HG03457 (cell line): ENCODE results near the gene ITGA1.
"Not testable (repeated sequence)": the region's sequence is repeated elsewhere in the genome, so short reads cannot be mapped to it uniquely, and the experiment has no call there.

Experiments used
- ATAC-seq: cut with Tn5 transposase; IDR thresholded peaks from one replicate; pipeline ENCODE4 v1.9.1; 2021; ENCODE audit warnings: moderate number of reproducible peaks; ENCODE audit not compliant: unreplicated experiment

ITGA1 gene

GRCh38 chr5:52799983-52800393 is 12.3 kb downstream of the ITGA1 start:
- peak; percentile 81 for ATAC-seq

- ATAC-seq = peak; percentile 30
These were observed 12.9 kb downstream of the ITGA1 start for GRCh38 chr5:52800394-52801213.

- no peak for ATAC-seq
These were observed 13.6 kb downstream of the ITGA1 start for GRCh38 chr5:52801329-52801728.

DNA sequence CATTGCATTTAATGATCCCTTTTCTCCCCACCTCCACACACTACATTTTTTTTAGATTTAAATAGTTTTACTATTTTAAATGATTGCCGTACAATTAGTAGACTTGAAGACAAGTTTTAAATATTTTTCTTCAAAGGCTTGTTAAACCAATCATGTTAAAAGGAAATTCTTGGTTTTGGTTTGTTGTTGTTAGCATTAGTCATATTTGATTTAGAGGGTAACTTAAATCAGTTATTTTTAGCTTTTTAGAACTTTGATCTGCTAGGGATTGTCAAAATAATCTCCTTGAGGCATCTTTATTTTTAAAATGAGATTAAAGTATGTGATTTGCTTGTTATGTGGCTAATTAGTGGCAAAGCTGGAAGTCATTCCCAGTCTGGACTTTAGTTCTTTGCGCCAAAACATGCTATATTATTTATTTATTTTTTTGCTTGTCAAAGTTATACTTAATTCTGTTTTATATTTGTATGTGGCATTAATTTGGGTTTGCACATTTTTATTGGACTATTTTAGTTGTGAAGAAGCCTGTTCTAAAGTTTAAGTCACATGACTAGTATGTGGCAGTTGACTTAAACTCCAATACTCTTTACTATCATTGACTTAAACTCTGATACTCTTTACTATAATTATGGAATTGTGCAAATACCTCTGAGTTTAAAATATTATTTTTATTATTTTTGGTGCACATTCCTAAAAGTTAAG is 14.7 kb downstream of the ITGA1 start:
- no peak for ATAC-seq

- ATAC-seq = no peak
These were observed 15.2 kb downstream of the ITGA1 start for GRCh38 chr5:52802974-52803336.

DNA sequence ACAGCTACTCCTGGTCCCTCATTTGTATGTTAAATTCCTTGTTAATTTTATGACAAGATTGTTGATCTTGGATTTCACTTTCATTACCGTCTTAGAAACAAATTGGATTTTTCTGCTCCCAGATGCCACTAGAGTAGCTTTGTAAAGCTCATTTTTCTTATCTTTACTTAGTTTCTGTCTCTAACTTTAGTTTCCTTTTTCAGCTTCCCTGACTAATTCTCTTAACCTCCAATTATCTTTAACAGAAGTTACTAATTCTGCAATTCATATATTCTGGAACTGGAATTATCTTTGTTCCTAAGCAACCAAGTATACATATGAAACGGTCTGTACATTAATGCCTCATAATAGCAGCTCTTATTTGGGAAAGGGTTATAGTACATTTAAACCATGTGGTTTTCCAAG is 16.7 kb downstream of the ITGA1 start:
- ATAC-seq = no peak

- no peak for ATAC-seq
These were observed 17.3 kb downstream of the ITGA1 start for GRCh38 chr5:52804981-52805380.

- ATAC-seq = no peak
These were observed 17.9 kb downstream of the ITGA1 start for GRCh38 chr5:52805615-52806014.

GRCh38 chr5:52807037-52807436 is 19.3 kb downstream of the ITGA1 start:
- no peak for ATAC-seq

DNA sequence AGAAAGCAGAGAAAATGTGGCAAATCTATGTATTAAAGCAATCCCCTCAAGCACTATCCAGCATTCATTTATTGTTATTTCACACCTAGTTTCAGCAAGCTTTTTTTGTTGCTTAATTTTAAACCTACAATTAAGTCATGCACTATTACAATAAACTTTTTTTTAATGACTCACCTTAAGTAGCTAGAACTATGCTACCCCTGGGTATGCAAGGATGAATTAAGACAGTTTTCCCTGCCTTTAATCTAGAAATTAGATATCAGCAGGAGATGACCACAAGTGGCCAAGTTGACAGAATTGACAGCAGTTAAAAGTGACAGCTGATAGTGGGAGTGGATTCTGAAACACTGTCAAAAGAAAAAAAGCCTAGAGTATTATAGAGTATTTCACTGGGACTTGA is 20.0 kb downstream of the ITGA1 start:
- no peak for ATAC-seq

DNA sequence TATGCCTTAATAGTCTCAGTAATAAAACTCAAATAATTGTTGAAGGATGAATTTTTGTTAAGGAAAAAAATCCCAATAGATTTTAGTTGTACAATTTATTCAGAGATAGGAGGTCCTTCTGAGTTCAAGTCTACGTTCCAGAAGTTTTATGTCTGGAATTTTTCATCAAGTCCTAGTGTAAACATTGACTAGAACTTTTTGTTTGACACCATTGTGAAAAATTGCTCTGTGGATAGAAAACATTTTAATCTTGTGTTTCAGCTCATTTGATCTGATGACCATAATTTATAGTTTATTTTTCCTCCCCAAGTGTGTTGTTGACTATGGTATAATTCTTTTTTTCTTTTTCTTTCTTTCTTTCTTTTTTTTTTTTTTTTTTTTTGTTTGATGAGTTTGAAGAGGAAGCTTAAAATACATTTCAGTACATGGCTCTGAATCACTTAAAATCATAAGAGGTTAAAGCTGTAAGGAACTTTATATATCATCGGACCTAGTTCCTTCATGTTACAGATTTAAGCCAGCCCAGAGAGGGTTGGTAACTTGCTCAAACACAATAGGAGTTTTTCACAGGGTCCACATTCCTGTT is 20.7 kb downstream of the ITGA1 start:
- ATAC-seq = no peak

GRCh38 chr5:52809884-52810283 is 22.2 kb downstream of the ITGA1 start:
- no peak for ATAC-seq

GRCh38 chr5:52810426-52810825 is 22.7 kb downstream of the ITGA1 start:
- no peak for ATAC-seq

- ATAC-seq = no peak
These were observed 23.5 kb downstream of the ITGA1 start for GRCh38 chr5:52811067-52811749.

DNA sequence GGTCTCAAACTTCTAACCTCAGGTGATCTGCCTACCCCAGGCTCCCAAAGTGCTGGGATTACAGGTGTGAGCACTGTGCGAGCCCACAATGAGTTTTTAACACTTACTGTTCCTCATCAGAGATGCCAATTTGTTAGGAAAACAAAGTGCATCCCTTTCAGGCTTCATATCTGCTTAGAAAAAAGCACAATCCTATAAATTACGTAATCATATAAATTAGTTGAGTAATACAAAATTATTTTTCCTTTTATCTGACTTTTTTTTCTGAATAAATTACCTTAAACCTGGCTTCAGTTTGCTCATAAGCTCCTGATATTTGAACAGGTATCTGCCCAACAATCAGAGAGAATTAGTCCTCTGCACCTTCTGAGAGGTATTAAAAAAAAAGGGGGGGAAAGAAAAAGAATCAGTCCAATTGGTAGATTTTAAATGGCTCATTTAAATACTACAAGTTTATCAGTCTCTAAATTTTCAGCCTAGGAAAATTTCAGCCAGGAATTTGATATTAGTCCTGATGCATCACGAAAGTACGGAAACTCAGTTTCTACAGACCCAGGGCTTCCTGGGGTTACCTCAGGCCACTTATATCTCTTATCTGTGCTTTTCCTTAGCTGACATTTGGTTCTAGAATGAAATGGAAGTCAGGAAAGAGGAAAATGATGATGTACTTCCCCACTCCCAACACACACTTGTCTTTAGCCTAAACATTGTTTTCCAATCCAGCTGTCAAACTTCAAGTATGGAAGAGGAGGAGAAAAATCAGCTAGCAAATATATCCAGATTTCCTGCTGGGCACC is 26.8 kb downstream of the ITGA1 start:
- no peak for ATAC-seq

GRCh38 chr5:52817818-52818217 is 30.1 kb downstream of the ITGA1 start:
- no peak for ATAC-seq

- ATAC-seq = no peak
These were observed 30.6 kb downstream of the ITGA1 start for GRCh38 chr5:52818360-52818759.

GRCh38 chr5:52818807-52819206 is 31.1 kb downstream of the ITGA1 start:
- ATAC-seq = not testable (repeated sequence)

GRCh38 chr5:52821901-52822300 is 34.2 kb downstream of the ITGA1 start:
- ATAC-seq = no peak

DNA sequence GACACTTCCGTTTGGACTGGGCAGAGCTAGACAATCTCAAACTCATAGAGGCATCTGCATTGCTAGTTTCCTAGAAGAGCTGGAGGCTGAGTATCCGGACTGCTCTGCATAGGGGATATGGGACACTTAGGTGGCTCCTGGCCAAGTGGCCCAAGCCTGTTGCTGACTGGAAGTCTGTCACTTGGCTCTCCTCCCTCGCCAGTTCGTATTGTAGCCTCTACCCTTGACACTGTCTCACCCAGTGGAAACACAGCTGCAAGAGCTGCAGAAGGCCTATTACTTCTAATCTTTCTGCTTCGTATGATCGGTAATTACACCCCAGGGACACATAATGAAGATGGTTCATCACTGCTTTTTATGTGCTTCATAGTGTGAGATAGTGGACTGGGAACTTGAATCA is 34.7 kb downstream of the ITGA1 start:
- no peak for ATAC-seq

GRCh38 chr5:52824827-52825226 is 37.1 kb downstream of the ITGA1 start:
- no peak for ATAC-seq
